Type B pancreatic cell (in vitro differentiated cells): ENCODE results near the gene ORM2. TPM values are rescaled to one million over a fixed set of nuclear protein-coding genes. Genes with fewer than 3 reads are reported as not detected.

Experiments
- DNase-seq: peaks from one replicate; pipeline ENCODE4 v3.0.0; 2021; ENCODE audit warnings: mixed read lengths; ENCODE audit not compliant: unreplicated experiment; ENCODE audit errors: extremely low spot score
- H3K27ac Mint-ChIP-seq: 2 replicates; pipeline ENCODE4 v1.8.0; 2021; ENCODE audit warnings: mild to moderate bottlenecking, mixed read lengths
- H3K27me3 Mint-ChIP-seq: 2 replicates; pipeline ENCODE4 v1.8.0; 2021; ENCODE audit warnings: mixed read lengths
- H3K36me3 Mint-ChIP-seq: 2 replicates; pipeline ENCODE4 v1.8.0; 2021; ENCODE audit warnings: mixed read lengths
- H3K4me1 Mint-ChIP-seq: one replicate; pipeline ENCODE4 v1.8.0; 2021; ENCODE audit warnings: mixed read lengths; ENCODE audit not compliant: unreplicated experiment
- H3K4me3 Mint-ChIP-seq: 2 replicates; pipeline ENCODE4 v1.8.0; 2021; ENCODE audit warnings: mild to moderate bottlenecking, mixed read lengths
- H3K9me3 Mint-ChIP-seq: 2 replicates; pipeline ENCODE4 v1.8.0; 2021; ENCODE audit warnings: mixed read lengths
- CTCF ChIP-seq: fragments of 200-600 bp; sonication (generic); conservative IDR thresholded peaks from 2 replicates; pipeline ENCODE4 v1.5.0; 2021; ENCODE audit warnings: antibody characterized with exemption, mild to moderate bottlenecking
- total RNA-seq: library from RNA; stranded (reverse); gene quantifications from 2 replicates; pipeline ENCODE4 v1.2.1, GENCODE V29; 2021; ENCODE audit warnings: low replicate concordance

Gene ORM2
- total RNA-seq, 1 donor from 2014 or later: not detected

GRCh38 chr9:114291064-114291474 is 38.6 kb upstream of the ORM2 start:
- TF ChIP-seq CTCF: peak; percentile 96
- H3K9me3 Mint-ChIP-seq: peaks cover 10% of the 10 kb centered on the region
- peak overlapping the region; percentile 14 for H3K27ac Mint-ChIP-seq
- H3K36me3 Mint-ChIP-seq: peaks cover 35% of the 10 kb centered on the region
- no peaks in the 10 kb centered on the region for H3K27me3 Mint-ChIP-seq
- H3K4me3 Mint-ChIP-seq: no peak overlapping the region
- H3K4me1 Mint-ChIP-seq: peaks cover 18% of the 10 kb centered on the region
- DNase-seq: peak; percentile 83

- Mint-ChIP-seq H3K27me3 (no peaks in the 10 kb centered on the region), H3K36me3 (peaks cover 42% of the 10 kb centered on the region), H3K4me1 (peaks cover 15% of the 10 kb centered on the region), H3K9me3 (peaks cover 10% of the 10 kb centered on the region), H3K27ac (no peak overlapping the region), H3K4me3 (no peak overlapping the region)
- TF ChIP-seq CTCF: no peak
- peak; percentile 49 for DNase-seq
Measured at GRCh38 chr9:114291886-114292590, 37.6 kb upstream of the ORM2 start.

- no peak for TF ChIP-seq CTCF
- no peak overlapping the region for H3K4me3 Mint-ChIP-seq
- no peaks in the 10 kb centered on the region for H3K27me3 Mint-ChIP-seq
- H3K27ac Mint-ChIP-seq: no peak overlapping the region
- H3K36me3 Mint-ChIP-seq: peaks cover 44% of the 10 kb centered on the region
- H3K4me1 Mint-ChIP-seq: peaks cover 9% of the 10 kb centered on the region
- peaks cover 10% of the 10 kb centered on the region for H3K9me3 Mint-ChIP-seq
- DNase-seq: no peak
Measured at GRCh38 chr9:114294664-114295063, 35.0 kb upstream of the ORM2 start.

- peaks cover 39% of the 10 kb centered on the region for H3K36me3 Mint-ChIP-seq
- no peaks in the 10 kb centered on the region for H3K4me1 Mint-ChIP-seq
- TF ChIP-seq CTCF: no peak
- no peaks in the 10 kb centered on the region for H3K27me3 Mint-ChIP-seq
- no peak overlapping the region for H3K4me3 Mint-ChIP-seq
- DNase-seq: no peak
- H3K27ac Mint-ChIP-seq: no peak overlapping the region
- peaks cover 10% of the 10 kb centered on the region for H3K9me3 Mint-ChIP-seq
Measured at GRCh38 chr9:114296338-114296737, 33.3 kb upstream of the ORM2 start.

- peak; percentile 62 for DNase-seq
- Mint-ChIP-seq H3K36me3 (peaks cover 25% of the 10 kb centered on the region), H3K27ac (no peak overlapping the region), H3K4me1 (no peaks in the 10 kb centered on the region), H3K9me3 (peaks cover 9% of the 10 kb centered on the region), H3K27me3 (no peaks in the 10 kb centered on the region), H3K4me3 (no peak overlapping the region)
- TF ChIP-seq CTCF: no peak
Measured at GRCh38 chr9:114299286-114300152, 30.1 kb upstream of the ORM2 start.
